ENCODE measurements around the gene RDH5.
"Not testable (repeated sequence)": the region's sequence is repeated elsewhere in the genome, so short reads cannot be mapped to it uniquely, and the experiment has no call there.

RDH5 gene

DNA sequence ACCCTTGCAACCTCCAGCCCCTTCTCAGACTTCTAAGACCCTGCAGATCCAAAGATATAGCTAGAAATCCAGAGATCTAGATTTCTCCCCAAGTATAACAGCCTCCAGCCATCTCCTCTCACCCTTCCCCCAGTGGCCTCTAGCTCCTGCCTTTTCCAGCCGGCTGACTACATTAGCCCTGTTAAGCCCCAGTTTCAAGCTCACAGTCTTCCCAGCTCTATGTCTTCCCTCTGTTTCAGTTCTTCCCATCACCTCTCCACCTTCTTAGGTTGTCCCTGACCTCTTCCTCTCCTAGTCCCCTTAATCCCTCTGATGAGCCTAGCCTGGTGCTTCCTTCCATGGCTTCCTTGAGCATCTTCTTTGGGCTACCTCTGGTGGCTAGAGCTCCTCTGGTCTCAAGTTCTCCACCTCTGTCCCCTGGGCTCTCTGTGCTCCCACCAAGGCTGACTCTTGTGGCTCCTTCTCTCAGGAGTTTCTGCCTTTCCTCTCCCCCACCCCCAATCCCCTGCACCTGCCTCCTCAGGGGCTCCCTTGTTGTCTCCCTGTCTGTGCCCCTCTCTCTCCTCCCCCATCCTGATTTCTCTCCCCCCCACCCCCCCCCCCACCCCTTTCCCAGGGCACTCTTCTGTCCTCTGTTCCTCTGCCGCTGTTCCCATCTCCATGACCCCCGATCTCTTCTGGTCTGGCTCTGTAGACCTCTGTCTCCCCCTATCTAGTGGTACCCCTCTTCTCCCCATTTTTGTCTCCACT lies 21.9 kb downstream of the RDH5 start:
- ATAC-seq: no peak
- no peaks in the 10 kb centered on the region for H3K36me3 Mint-ChIP-seq
- peak overlapping the region; percentile 78 for H3K27ac Mint-ChIP-seq
- H3K9me3 Mint-ChIP-seq: no peaks in the 10 kb centered on the region
- H3K4me3 Mint-ChIP-seq: peak overlapping the region; percentile 81
- H3K27me3 Mint-ChIP-seq: no peaks in the 10 kb centered on the region
- peaks cover 61% of the 10 kb centered on the region for H3K4me1 Mint-ChIP-seq

DNA sequence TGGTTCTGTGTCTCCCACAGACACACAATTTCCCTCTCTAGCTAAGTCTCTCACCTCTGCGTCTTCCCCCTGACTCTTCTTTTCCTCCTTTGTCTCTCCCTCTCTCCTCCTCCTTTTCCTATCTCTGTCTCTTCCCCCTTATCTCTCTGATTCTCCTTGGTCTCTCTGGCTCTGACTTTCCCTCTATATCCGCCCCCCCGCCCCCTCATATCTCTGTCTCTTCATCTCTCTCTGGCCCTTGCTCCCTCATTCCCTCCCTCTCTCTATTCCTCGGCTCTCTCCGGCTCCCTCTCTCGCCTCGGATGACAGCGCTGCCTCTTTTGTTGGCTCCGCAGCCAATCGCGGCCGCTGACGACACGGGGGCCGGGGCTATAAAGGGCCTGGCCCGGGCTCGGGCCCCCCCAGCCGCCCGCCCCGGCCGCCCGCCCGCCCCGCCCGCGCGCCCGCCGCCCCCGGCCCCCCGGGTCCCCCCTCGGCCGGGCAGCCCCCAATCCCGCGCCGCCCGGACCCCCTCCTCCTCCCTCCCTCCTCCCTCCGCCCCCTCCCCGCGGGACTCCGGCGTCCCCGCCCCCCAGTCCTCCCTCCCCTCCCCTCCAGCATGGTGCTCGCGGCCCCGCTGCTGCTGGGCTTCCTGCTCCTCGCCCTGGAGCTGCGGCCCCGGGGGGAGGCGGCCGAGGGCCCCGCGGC lies 22.7 kb downstream of the RDH5 start, which contains the start of gene GDF11:
TSS of gene GDF11 (plus strand) at position 404 of the 687 bp plus-strand sequence. CDS start at position 599, 195 bp downstream.
- H3K36me3 Mint-ChIP-seq: peaks cover 1% of the 10 kb centered on the region
- ATAC-seq: peak; percentile 69
- H3K9me3 Mint-ChIP-seq: no peaks in the 10 kb centered on the region
- peak within 1 kb of the TSS; percentile 84 for H3K4me3 Mint-ChIP-seq
- H3K27me3 Mint-ChIP-seq: no peaks in the 10 kb centered on the region
- peak within 1 kb of the TSS; percentile 78 for H3K27ac Mint-ChIP-seq
- H3K4me1 Mint-ChIP-seq: peaks cover 60% of the 10 kb centered on the region

DNA sequence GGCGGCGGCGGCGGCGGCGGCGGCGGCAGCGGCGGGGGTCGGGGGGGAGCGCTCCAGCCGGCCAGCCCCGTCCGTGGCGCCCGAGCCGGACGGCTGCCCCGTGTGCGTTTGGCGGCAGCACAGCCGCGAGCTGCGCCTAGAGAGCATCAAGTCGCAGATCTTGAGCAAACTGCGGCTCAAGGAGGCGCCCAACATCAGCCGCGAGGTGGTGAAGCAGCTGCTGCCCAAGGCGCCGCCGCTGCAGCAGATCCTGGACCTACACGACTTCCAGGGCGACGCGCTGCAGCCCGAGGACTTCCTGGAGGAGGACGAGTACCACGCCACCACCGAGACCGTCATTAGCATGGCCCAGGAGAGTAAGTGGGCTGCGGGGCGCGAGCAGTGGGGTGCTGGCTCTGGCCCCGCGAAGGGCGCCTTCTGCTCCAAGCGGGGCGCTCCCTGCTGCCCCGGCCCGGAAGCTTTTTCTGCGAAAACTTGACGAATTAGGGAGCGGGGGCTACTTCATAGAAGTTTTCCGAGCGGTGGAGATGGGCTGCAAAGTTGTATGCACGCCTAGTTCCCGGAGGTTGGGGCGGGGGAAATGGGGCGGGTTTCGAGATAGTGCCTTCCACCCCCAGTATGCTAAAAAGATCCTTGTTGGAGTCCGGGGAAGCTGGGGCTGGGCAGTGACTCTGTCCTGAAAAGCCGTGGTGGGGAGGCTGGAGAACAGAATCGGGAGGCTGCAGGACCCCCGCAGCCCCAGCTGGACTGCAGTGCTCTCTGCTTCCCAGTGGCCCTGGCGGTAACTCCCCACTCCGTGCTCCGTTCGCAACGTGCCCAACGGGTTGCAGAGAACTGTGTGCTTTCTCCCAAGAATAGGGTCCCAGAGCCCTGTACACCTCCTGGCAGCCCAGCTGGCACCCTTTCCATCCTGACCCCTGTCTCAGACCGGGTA lies 23.5 kb downstream of the RDH5 start:
- peak overlapping the region; percentile 51 for H3K27ac Mint-ChIP-seq
- peak overlapping the region; percentile 84 for H3K4me3 Mint-ChIP-seq
- peak; percentile 61 for ATAC-seq
- H3K36me3 Mint-ChIP-seq: peaks cover 5% of the 10 kb centered on the region
- no peaks in the 10 kb centered on the region for H3K27me3 Mint-ChIP-seq
- peaks cover 57% of the 10 kb centered on the region for H3K4me1 Mint-ChIP-seq
- H3K9me3 Mint-ChIP-seq: no peaks in the 10 kb centered on the region

DNA sequence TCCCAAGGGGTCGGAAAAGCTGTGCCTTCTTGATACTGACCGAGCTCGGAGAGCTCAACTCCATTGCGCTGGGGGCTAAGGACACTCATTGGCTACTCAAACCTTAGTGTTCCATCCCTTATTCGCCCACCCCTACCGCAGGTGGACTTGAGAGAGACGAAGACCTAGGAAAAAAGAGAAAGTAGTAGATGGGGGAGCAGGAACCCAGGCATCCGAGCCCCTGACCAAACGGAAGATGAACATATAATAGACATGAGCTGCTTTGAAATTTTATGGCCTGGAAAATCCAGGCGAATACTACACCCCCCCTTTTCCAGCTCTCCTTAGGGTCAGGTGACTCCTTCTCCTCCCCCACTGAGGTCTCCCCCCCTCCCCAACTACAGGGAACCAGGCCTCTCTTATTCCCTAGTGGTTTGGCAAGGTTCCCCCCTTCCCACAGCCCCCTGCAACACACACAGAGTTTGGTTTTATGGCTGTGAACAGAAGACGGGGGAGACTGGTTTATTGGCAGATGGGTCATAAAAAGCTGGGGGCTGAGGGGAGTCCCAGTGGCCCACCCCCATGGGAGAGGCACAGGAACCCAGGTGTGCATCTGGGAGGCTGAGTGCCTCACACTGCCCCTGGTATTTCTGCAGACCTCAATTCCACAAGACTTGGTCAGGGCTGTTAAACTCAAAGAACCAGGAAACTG lies 24.3 kb downstream of the RDH5 start:
- no peaks in the 10 kb centered on the region for H3K27me3 Mint-ChIP-seq
- H3K4me1 Mint-ChIP-seq: peaks cover 57% of the 10 kb centered on the region
- ATAC-seq: no peak
- H3K36me3 Mint-ChIP-seq: peaks cover 10% of the 10 kb centered on the region
- peak overlapping the region; percentile 84 for H3K4me3 Mint-ChIP-seq
- no peaks in the 10 kb centered on the region for H3K9me3 Mint-ChIP-seq
- peak overlapping the region; percentile 51 for H3K27ac Mint-ChIP-seq

DNA sequence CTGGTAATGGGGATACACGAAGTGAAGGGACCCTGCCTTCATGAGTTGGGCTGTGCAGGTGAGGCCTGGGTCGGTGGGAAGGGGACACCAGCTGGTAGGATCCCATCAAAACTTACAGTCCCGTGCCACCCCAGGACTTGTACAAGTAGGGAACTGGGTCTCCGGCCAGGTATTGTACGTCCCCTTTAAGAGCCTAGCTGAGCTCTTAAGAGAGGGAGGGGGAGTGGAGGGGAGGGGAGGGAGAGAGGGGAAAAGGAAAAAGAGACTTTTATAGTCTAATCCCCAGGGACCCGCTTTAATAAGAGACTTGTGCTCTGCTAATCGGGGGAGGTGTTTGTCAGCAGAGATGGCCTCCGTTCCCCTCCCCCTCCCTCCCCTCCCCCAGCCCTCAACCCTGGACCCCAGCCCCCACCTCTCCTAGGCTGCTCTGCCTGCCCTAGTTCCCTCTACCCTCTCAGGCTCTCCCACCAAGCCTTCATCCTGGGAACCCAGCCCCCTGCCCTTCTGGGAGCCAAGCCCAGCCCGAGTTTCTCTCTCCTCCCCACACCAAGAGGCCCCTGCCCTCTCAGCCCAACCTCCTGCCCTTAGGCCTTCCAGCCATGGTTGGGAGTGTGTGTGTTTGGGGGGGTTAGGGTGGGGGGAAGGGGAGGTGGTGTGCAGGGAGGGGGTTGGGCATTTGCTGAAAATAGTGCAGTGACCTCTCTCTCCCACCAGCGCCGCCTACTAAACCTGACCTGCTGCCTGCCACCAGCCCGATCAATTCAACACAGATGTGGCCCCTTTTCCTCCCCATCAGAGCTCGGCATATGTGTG lies 25.4 kb downstream of the RDH5 start:
- Mint-ChIP-seq H3K27me3 (no peaks in the 10 kb centered on the region), H3K36me3 (peaks cover 17% of the 10 kb centered on the region), H3K4me3 (peak overlapping the region; percentile 42), H3K4me1 (peaks cover 57% of the 10 kb centered on the region), H3K27ac (peak overlapping the region; percentile 26), H3K9me3 (no peaks in the 10 kb centered on the region)
- ATAC-seq: no peak

DNA sequence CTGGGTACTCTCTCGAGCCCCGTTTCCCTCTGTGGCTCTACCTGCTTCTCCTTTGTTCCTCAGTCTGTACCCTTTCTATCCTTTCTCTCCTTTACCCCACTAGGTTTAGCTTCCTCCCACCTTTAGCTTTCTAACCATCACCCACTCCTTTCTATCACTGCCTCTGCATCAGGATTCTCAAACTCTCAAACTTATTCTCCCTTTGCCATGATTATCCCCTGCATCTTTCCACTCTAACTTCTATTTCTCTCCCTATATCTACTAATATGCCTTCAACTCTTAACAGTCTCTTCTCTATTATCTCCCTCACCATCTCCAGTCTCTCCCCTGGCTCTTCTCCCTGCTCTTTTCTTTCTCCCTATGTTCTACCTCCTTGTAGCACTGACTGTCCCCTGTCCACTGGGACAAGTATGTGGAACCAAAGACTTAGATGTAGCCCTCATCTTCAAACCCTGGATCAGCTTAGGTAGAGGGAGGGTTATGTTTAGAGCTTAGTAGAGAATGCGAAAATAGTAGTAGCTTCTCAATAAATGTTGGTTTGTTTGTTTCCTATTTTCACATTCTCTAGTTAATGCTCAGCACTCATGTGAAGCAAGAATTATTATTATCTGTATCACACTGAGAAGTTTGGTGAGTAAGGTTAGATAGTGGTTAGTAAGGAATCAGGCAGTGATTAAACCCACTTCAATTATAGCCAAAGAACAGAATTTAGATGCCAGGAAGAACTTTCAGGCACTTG lies 26.1 kb downstream of the RDH5 start:
- H3K27ac Mint-ChIP-seq: peak overlapping the region; percentile 26
- peak overlapping the region; percentile 42 for H3K4me3 Mint-ChIP-seq
- peaks cover 57% of the 10 kb centered on the region for H3K4me1 Mint-ChIP-seq
- ATAC-seq: no peak
- peaks cover 22% of the 10 kb centered on the region for H3K36me3 Mint-ChIP-seq
- H3K27me3 Mint-ChIP-seq: no peaks in the 10 kb centered on the region
- no peaks in the 10 kb centered on the region for H3K9me3 Mint-ChIP-seq

DNA sequence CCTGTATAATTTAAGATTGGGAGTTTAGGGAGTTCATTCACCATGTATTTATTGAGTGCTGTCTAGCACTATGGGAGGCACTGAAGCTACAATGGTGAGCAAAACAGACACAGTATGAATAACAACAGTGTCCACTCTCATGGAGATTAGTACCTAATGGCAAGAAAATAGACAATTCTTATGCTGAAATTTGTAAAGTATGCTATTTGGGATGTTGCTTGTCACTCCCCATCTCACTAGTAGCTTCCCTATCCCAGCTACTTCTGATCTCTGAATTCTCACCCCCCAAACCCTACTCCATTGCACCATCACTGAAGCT lies 26.7 kb downstream of the RDH5 start:
- Mint-ChIP-seq H3K27me3 (no peaks in the 10 kb centered on the region), H3K27ac (peak overlapping the region; percentile 26), H3K4me1 (peaks cover 55% of the 10 kb centered on the region), H3K36me3 (peaks cover 22% of the 10 kb centered on the region), H3K9me3 (no peaks in the 10 kb centered on the region), H3K4me3 (no peak overlapping the region)
- ATAC-seq: no peak

DNA sequence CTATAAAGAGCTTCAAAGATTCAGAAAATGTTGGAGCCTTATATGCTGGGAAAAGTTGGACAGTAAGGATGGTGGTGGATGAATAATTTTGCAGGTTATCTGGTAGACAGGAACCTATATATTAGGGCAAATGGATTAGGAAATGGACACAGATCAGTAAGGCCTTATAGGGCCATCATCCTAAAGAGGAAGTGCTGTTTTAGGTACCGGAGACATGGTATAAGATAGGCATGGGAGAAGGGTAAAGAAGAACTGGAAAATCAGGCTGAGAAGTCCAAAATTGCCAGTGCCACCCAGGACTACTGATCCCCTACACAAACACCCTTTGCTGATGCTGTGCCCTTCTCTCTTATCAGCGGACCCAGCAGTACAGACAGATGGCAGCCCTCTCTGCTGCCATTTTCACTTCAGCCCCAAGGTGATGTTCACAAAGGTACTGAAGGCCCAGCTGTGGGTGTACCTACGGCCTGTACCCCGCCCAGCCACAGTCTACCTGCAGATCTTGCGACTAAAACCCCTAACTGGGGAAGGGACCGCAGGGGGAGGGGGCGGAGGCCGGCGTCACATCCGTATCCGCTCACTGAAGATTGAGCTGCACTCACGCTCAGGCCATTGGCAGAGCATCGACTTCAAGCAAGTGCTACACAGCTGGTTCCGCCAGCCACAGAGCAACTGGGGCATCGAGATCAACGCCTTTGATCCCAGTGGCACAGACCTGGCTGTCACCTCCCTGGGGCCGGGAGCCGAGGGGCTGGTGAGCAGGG lies 28.2 kb downstream of the RDH5 start:
- Mint-ChIP-seq H3K9me3 (no peaks in the 10 kb centered on the region), H3K36me3 (peaks cover 22% of the 10 kb centered on the region), H3K4me3 (no peak overlapping the region), H3K27me3 (no peaks in the 10 kb centered on the region), H3K4me1 (peaks cover 42% of the 10 kb centered on the region), H3K27ac (peak overlapping the region; percentile 26)
- no peak for ATAC-seq

DNA sequence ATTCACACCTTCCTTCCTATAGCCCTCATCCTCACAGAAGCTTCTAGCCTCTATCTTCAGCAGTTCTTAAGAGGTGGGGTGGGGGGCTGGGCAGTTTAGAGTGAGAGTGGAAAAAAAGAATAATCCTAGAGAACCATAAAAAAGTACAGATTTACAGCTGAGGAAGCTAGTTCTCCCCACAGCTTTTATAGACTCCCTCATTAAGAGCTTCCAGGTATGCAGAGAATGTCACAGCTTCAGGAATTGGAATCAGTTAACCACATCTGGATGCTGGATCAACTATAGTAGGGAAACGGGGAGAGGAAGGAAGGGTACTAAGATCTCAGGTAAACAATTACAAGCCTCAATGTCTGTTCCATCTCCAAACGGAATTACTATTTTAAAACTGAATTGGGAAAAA lies 35.1 kb downstream of the RDH5 start:
- Mint-ChIP-seq H3K27me3 (no peaks in the 10 kb centered on the region), H3K36me3 (peaks cover 41% of the 10 kb centered on the region), H3K4me3 (no peak overlapping the region), H3K27ac (peak overlapping the region; percentile 39), H3K4me1 (peaks cover 7% of the 10 kb centered on the region), H3K9me3 (no peaks in the 10 kb centered on the region)
- no peak for ATAC-seq

DNA sequence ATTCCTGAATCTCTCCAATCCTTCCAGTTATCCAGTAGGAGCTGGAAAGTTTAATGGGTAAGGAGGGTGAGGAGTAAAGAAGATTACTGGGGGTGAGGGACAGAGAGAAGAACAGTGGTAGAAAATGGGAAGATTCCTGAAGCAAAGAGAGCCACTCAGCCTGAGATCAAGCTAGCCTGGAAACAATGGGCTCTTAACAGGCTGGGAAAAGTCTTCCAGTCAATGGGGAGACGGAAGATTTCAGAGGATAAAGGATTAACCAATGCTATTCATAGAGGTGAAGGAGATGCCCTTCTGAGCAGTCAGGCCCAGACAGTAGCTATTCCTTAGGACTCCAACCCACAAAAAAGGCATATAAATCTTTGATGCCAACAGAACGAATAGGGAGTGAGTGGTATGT lies 37.5 kb downstream of the RDH5 start:
- no peaks in the 10 kb centered on the region for H3K27me3 Mint-ChIP-seq
- no peak overlapping the region for H3K4me3 Mint-ChIP-seq
- H3K27ac Mint-ChIP-seq: peak overlapping the region; percentile 50
- H3K9me3 Mint-ChIP-seq: no peaks in the 10 kb centered on the region
- peaks cover 7% of the 10 kb centered on the region for H3K4me1 Mint-ChIP-seq
- ATAC-seq: no peak
- H3K36me3 Mint-ChIP-seq: peaks cover 48% of the 10 kb centered on the region

DNA sequence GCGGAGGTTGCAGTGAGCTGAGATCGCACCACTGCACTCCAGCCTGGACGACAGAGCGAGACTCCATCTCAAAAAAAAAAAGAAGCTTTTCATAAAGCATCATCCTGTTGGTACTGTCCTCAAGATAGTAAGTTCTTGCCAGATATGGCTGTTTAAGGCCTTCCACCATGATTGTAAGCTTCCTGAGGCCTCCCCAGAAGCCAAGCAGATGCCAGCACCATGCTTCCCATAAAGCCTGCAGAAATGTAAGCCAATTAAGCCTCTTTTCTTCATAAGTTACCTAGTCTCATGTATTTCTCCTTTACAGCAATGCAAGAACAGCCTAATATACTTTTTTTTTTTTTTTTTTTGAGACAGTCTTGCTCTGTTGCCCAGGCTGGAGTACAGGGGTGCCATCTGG lies 38.4 kb downstream of the RDH5 start:
- H3K4me1 Mint-ChIP-seq, H3K4me3 Mint-ChIP-seq, H3K27ac Mint-ChIP-seq, H3K9me3 Mint-ChIP-seq, ATAC-seq, H3K27me3 Mint-ChIP-seq: not testable (repeated sequence)
- H3K36me3 Mint-ChIP-seq: peaks cover 48% of the 10 kb centered on the region

DNA sequence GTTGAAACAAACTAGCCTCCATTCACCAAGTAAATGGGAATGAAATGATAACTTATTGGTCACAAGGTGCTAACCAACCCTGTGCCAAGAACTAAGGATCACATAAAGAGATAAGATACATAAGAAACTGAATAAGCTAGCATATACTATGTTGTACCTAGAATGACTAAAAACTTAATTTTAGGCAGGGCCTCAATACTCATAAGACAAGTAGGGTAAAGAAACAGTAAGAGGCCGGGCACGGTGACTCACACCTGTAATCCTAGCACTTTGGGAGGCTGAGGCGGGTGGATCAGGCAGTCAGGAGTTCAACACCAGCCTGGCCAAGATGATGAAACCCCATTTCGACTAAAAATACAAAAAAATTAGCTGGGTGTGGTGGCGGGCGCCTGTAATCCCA lies 40.5 kb downstream of the RDH5 start:
- ATAC-seq: no peak
- Mint-ChIP-seq H3K4me1 (peaks cover 3% of the 10 kb centered on the region), H3K27ac (no peak overlapping the region), H3K4me3 (no peak overlapping the region), H3K36me3 (peaks cover 37% of the 10 kb centered on the region), H3K27me3 (no peaks in the 10 kb centered on the region), H3K9me3 (no peaks in the 10 kb centered on the region)

DNA sequence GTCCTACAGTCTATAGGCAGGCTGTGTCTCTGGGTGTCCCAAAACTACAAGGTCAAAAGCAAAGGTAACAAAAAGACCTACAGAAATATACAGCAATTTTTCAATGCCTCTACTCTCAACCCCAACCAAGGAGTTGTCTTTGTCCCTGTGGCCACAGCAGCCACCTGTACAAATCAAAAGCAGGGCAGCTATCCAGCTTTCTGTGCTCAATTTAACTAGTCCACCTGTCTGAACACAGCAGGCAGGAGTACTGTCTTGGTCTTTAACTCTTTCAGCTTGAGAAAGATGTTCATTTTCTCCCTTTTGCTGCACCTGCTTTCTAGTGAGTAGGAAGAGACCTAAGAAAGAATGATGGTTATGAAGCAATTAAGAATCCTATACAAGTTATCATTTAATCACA lies 42.5 kb downstream of the RDH5 start:
- no peak for ATAC-seq
- H3K36me3 Mint-ChIP-seq: peaks cover 38% of the 10 kb centered on the region
- no peaks in the 10 kb centered on the region for H3K9me3 Mint-ChIP-seq
- H3K27me3 Mint-ChIP-seq: no peaks in the 10 kb centered on the region
- H3K4me1 Mint-ChIP-seq: no peaks in the 10 kb centered on the region
- H3K27ac Mint-ChIP-seq: no peak overlapping the region
- H3K4me3 Mint-ChIP-seq: no peak overlapping the region
